A673 (cell line): ENCODE measurements around the gene ZER1.

ENCODE experiments used
- EZH2 ChIP-seq: fragments of 200-600 bp; sonication (generic); IDR thresholded peaks from 2 replicates; pipeline ENCODE4 v1.6.1; 2017; ENCODE audit warnings: borderline replicate concordance, low read depth, mild to moderate bottlenecking, mixed read lengths, antibody characterized with exemption, low read length; ENCODE audit not compliant: poor library complexity, severe bottlenecking
- TF ChIP-seq, protein P1 (sequence below): fragments of 300-800, 200-600 bp; sonication (generic); conservative IDR thresholded peaks from 2 replicates; pipeline ENCODE4 v1.5.1; 2017; ENCODE audit warnings: low read depth, mild to moderate bottlenecking, antibody characterized with exemption, low read length, moderate library complexity, mixed read lengths

- TF ChIP-seq, protein P1, sequence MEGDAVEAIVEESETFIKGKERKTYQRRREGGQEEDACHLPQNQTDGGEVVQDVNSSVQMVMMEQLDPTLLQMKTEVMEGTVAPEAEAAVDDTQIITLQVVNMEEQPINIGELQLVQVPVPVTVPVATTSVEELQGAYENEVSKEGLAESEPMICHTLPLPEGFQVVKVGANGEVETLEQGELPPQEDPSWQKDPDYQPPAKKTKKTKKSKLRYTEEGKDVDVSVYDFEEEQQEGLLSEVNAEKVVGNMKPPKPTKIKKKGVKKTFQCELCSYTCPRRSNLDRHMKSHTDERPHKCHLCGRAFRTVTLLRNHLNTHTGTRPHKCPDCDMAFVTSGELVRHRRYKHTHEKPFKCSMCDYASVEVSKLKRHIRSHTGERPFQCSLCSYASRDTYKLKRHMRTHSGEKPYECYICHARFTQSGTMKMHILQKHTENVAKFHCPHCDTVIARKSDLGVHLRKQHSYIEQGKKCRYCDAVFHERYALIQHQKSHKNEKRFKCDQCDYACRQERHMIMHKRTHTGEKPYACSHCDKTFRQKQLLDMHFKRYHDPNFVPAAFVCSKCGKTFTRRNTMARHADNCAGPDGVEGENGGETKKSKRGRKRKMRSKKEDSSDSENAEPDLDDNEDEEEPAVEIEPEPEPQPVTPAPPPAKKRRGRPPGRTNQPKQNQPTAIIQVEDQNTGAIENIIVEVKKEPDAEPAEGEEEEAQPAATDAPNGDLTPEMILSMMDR: no peak
- TF ChIP-seq EZH2: no peak
Observed at GRCh38 chr9:128819716-128820664, 48.3 kb upstream of the ZER1 start.
